GM12891 (cell line): ENCODE measurements around the gene KCNAB1.

ENCODE experiments used
- DNase-seq: peaks from one replicate; pipeline ENCODE4 v3.0.0; 2011; ENCODE audit warnings: low spot score; ENCODE audit not compliant: insufficient read length
- FAIRE-seq: peaks from 2 replicates; lab custom pipeline; 2011; peaks lifted over from hg19 to GRCh38; lab: Jason Lieb, UNC
- PAX5 ChIP-seq: IDR thresholded peaks from 2 replicates; pipeline ENCODE4 v1.6.1; 2011; ENCODE audit warnings: low read length, moderate library complexity, mild to moderate bottlenecking; ENCODE audit not compliant: insufficient read depth, severe bottlenecking
- POLR2A ChIP-seq: IDR thresholded peaks from 2 replicates; pipeline ENCODE4 v1.6.1; 2011; ENCODE audit warnings: low read depth, low read length, control low read depth
- POLR2AphosphoS5 ChIP-seq: IDR thresholded peaks from 2 replicates; pipeline ENCODE4 v1.6.1; 2011; ENCODE audit warnings: low read depth, low read length, control low read depth
- POU2F2 ChIP-seq: IDR thresholded peaks from 2 replicates; pipeline ENCODE4 v1.6.1; 2011; ENCODE audit warnings: low read depth, mild to moderate bottlenecking, control low read depth, low read length, moderate library complexity
- SPI1 ChIP-seq: IDR thresholded peaks from 2 replicates; pipeline ENCODE4 v1.6.1; 2011; ENCODE audit warnings: low read depth, low read length, control low read depth
- TAF1 ChIP-seq: IDR thresholded peaks from 2 replicates; pipeline ENCODE4 v1.6.1; 2011; ENCODE audit warnings: low read depth, low read length, control low read depth

The KCNAB1 gene

GRCh38 chr3:156448300-156448699 is 327.9 kb downstream of the KCNAB1 start:
- peak; percentile 44 for DNase-seq
- FAIRE-seq, result no peak
- TF ChIP-seq POLR2AphosphoS5 (no peak), PAX5 (no peak), POU2F2 (no peak), POLR2A (no peak), SPI1 (no peak)

- peak; percentile 23 for FAIRE-seq
- no peak for DNase-seq
- TF ChIP-seq PAX5, result no peak
- no peak for TF ChIP-seq TAF1
- no peak for TF ChIP-seq POLR2AphosphoS5
- no peak for TF ChIP-seq SPI1
- no peak for TF ChIP-seq POU2F2
- TF ChIP-seq POLR2A, result no peak
Observed at GRCh38 chr3:156449710-156450574, 329.6 kb downstream of the KCNAB1 start.

- DNase-seq (no peak), FAIRE-seq (no peak)
- TF ChIP-seq TAF1, result no peak
- no peak for TF ChIP-seq POU2F2
- TF ChIP-seq PAX5, result no peak
- no peak for TF ChIP-seq SPI1
- TF ChIP-seq POLR2A, result no peak
- no peak for TF ChIP-seq POLR2AphosphoS5
Observed at GRCh38 chr3:156455839-156456238, 335.5 kb downstream of the KCNAB1 start.

- DNase-seq (no peak), FAIRE-seq (no peak)
- no peak for TF ChIP-seq POU2F2
- TF ChIP-seq PAX5, result no peak
- no peak for TF ChIP-seq TAF1
- no peak for TF ChIP-seq POLR2A
- no peak for TF ChIP-seq POLR2AphosphoS5
- TF ChIP-seq SPI1, result no peak
Observed at GRCh38 chr3:156456771-156457224, 336.4 kb downstream of the KCNAB1 start.

GRCh38 chr3:156459434-156459833 is 339.1 kb downstream of the KCNAB1 start:
- FAIRE-seq (no peak), DNase-seq (no peak)
- no peak for TF ChIP-seq POU2F2
- no peak for TF ChIP-seq POLR2A
- TF ChIP-seq PAX5, result no peak
- no peak for TF ChIP-seq POLR2AphosphoS5
- no peak for TF ChIP-seq TAF1
- TF ChIP-seq SPI1, result no peak

GRCh38 chr3:156460206-156460611 is 339.8 kb downstream of the KCNAB1 start:
- DNase-seq (no peak), FAIRE-seq (no peak)
- no peak for TF ChIP-seq PAX5
- peak; percentile 21; the same call in 1 of the 2 replicates for TF ChIP-seq SPI1

- TF ChIP-seq TAF1 (no peak), POLR2A (no peak), POU2F2 (no peak), POLR2AphosphoS5 (no peak), PAX5 (no peak), SPI1 (no peak)
- FAIRE-seq, result peak; percentile 31
Observed at GRCh38 chr3:156461889-156462288, 341.5 kb downstream of the KCNAB1 start.

GRCh38 chr3:156463123-156463522 is 342.7 kb downstream of the KCNAB1 start:
- DNase-seq, result no peak
- no peak for TF ChIP-seq POLR2A
- TF ChIP-seq POU2F2, result no peak
- no peak for TF ChIP-seq PAX5
- no peak for TF ChIP-seq POLR2AphosphoS5
- TF ChIP-seq SPI1, result no peak
- no peak for TF ChIP-seq TAF1
- FAIRE-seq, result no peak

More at GRCh38 chr3:156461889-156462288, 341.5 kb downstream of the KCNAB1 start:
- no peak for DNase-seq

GRCh38 chr3:156465194-156465593 is 344.8 kb downstream of the KCNAB1 start:
- no peak for DNase-seq
- FAIRE-seq, result no peak
- TF ChIP-seq POU2F2 (no peak), TAF1 (no peak), SPI1 (no peak), POLR2AphosphoS5 (no peak), PAX5 (no peak), POLR2A (no peak)

- no peak for FAIRE-seq
- no peak for TF ChIP-seq SPI1
- no peak for TF ChIP-seq POLR2A
- TF ChIP-seq POLR2AphosphoS5, result no peak
- TF ChIP-seq PAX5, result no peak
- no peak for TF ChIP-seq TAF1
- TF ChIP-seq POU2F2, result no peak
- DNase-seq, result no peak
Observed at GRCh38 chr3:156469456-156469855, 349.1 kb downstream of the KCNAB1 start.
